Measurements from ENCODE around the gene SDK2. TPM values are rescaled to one million over a fixed set of nuclear protein-coding genes. Genes with fewer than 3 reads are reported as not detected.

Gene SDK2
- total RNA-seq, 1 experiment from 2014 or later: 0.46 TPM

- DNase-seq (ENCODE audit: low spot score): no peak
These were observed 225.2 kb downstream of the SDK2 start for GRCh38 chr17:73419051-73419450.

GRCh38 chr17:73415782-73416181, 228.5 kb downstream of the SDK2 start:
- DNase-seq (ENCODE audit: low spot score): no peak

GRCh38 chr17:73414171-73414955, 229.9 kb downstream of the SDK2 start:
- DNase-seq (ENCODE audit: low spot score): no peak

GRCh38 chr17:73412914-73413313, 231.3 kb downstream of the SDK2 start:
- DNase-seq (ENCODE audit: low spot score): no peak

GRCh38 chr17:73411313-73411747, 232.9 kb downstream of the SDK2 start:
- no peak for DNase-seq (ENCODE audit: low spot score)

- no peak for DNase-seq (ENCODE audit: low spot score)
These were observed 233.5 kb downstream of the SDK2 start for GRCh38 chr17:73410586-73411312.

- no peak for DNase-seq (ENCODE audit: low spot score)
These were observed 240.0 kb downstream of the SDK2 start for GRCh38 chr17:73404246-73404645.

- DNase-seq (ENCODE audit: low spot score): no peak
These were observed 241.8 kb downstream of the SDK2 start for GRCh38 chr17:73402466-73402865.

GRCh38 chr17:73401911-73402310, 242.3 kb downstream of the SDK2 start:
- no peak for DNase-seq (ENCODE audit: low spot score)

GRCh38 chr17:73400915-73401545, 243.2 kb downstream of the SDK2 start:
- no peak for DNase-seq (ENCODE audit: low spot score)

GRCh38 chr17:73399056-73399455, 245.2 kb downstream of the SDK2 start:
- DNase-seq (ENCODE audit: low spot score): no peak

GRCh38 chr17:73397856-73398540, 246.2 kb downstream of the SDK2 start:
- no peak for DNase-seq (ENCODE audit: low spot score)

GRCh38 chr17:73397278-73397826, 246.9 kb downstream of the SDK2 start:
- DNase-seq (ENCODE audit: low spot score): no peak

GRCh38 chr17:73396431-73397277, 247.6 kb downstream of the SDK2 start:
- no peak for DNase-seq (ENCODE audit: low spot score)

- no peak for DNase-seq (ENCODE audit: low spot score)
These were observed 249.5 kb downstream of the SDK2 start for GRCh38 chr17:73394512-73395450.

- peak; percentile 51 for DNase-seq (ENCODE audit: low spot score)
These were observed 250.3 kb downstream of the SDK2 start for GRCh38 chr17:73393962-73394361.

- no peak for DNase-seq (ENCODE audit: low spot score)
These were observed 250.9 kb downstream of the SDK2 start for GRCh38 chr17:73393381-73393780.

- DNase-seq (ENCODE audit: low spot score): no peak
These were observed 252.6 kb downstream of the SDK2 start for GRCh38 chr17:73391331-73392265.

GRCh38 chr17:73390851-73391250, 253.4 kb downstream of the SDK2 start:
- DNase-seq (ENCODE audit: low spot score): no peak

Data from H4 (cell line).